Neuronal stem cell (in vitro differentiated cells): ENCODE data around the gene ORM2.

Experiments used
- DNase-seq: peaks from one replicate; pipeline ENCODE4 v3.0.0-alpha.2; 2013; ENCODE audit warnings: low spot score
- H2AFZ ChIP-seq: one replicate; pipeline ENCODE4 v1.6.1; 2013; ENCODE audit warnings: mild to moderate bottlenecking, low read length, inconsistent platforms
- H2AK5ac ChIP-seq: 2 replicates; pipeline ENCODE4 v1.6.1; 2013; ENCODE audit warnings: low read depth, mild to moderate bottlenecking, inconsistent platforms, low read length, moderate library complexity, mixed read lengths
- H2BK120ac ChIP-seq: 2 replicates; pipeline ENCODE4 v1.6.1; 2013; ENCODE audit warnings: low read depth, mild to moderate bottlenecking, inconsistent platforms, low read length, moderate library complexity, mixed read lengths
- H2BK12ac ChIP-seq: one replicate; pipeline ENCODE4 v1.6.1; 2013; ENCODE audit warnings: low read length, inconsistent platforms
- H2BK15ac ChIP-seq: 2 replicates; pipeline ENCODE4 v1.6.1; 2013; ENCODE audit warnings: mild to moderate bottlenecking, low read length, inconsistent platforms, mixed read lengths
- H2BK5ac ChIP-seq: one replicate; pipeline ENCODE4 v1.6.1; 2013; ENCODE audit warnings: inconsistent platforms, mild to moderate bottlenecking, low read length, moderate library complexity
- H3K14ac ChIP-seq: one replicate; pipeline ENCODE4 v1.6.1; 2013; ENCODE audit warnings: low read length, inconsistent platforms
- H3K18ac ChIP-seq: 2 replicates; pipeline ENCODE4 v1.6.1; 2013; ENCODE audit warnings: low read length, inconsistent platforms
- H3K23ac ChIP-seq: 2 replicates; pipeline ENCODE4 v1.6.1; 2013; ENCODE audit warnings: low read depth, mild to moderate bottlenecking, mixed read lengths, low read length, inconsistent platforms; ENCODE audit not compliant: poor library complexity
- H3K27ac ChIP-seq: replicated peaks from 3 replicates; pipeline ENCODE4 v1.5.1; 2013; ENCODE audit warnings: low read length, inconsistent platforms
- H3K27me3 ChIP-seq, 3 experiments: 2 replicates each; pipeline ENCODE4 v1.6.1; 2013; ENCODE audit warnings: low read length in 3 of 3, mild to moderate bottlenecking in 2 of 3, inconsistent platforms in 1 of 3, low read depth in 1 of 3, mixed read lengths in 1 of 3, moderate library complexity in 1 of 3; ENCODE audit not compliant: control insufficient read depth in 3 of 3, insufficient read depth in 3 of 3
- H3K36me3 ChIP-seq, 2 donors: replicated peaks in 1 of 2; 2 replicates each; pipeline ENCODE4 v1.6.1; 2013; ENCODE audit warnings: low read length in 2 of 2; ENCODE audit not compliant: control insufficient read depth in 2 of 2, insufficient read depth in 2 of 2
- H3K4ac ChIP-seq: 2 replicates; pipeline ENCODE4 v1.6.1; 2013; ENCODE audit warnings: inconsistent platforms, mild to moderate bottlenecking, low read length, moderate library complexity
- H3K4me1 ChIP-seq, 2 donors: 1 replicate in 1 of 2; 2 replicates in 1 of 2; pipeline ENCODE4 v1.6.1; 2013; ENCODE audit warnings: low read length in 2 of 2, low read depth in 1 of 2; ENCODE audit not compliant: control insufficient read depth in 2 of 2, insufficient read depth in 1 of 2
- H3K4me2 ChIP-seq: one replicate; pipeline ENCODE4 v1.6.1; 2013; ENCODE audit warnings: mild to moderate bottlenecking, low read length, inconsistent platforms; ENCODE audit not compliant: insufficient read depth, poor library complexity, severe bottlenecking
- H3K4me3 ChIP-seq, 2 donors: 2 replicates each; pipeline ENCODE4 v1.5.1; 2013; ENCODE audit warnings: low read length in 2 of 2, mild to moderate bottlenecking in 2 of 2, inconsistent platforms in 1 of 2, moderate library complexity in 1 of 2
- H3K79me1 ChIP-seq: one replicate; pipeline ENCODE4 v1.6.1; 2013; ENCODE audit warnings: low read depth, mild to moderate bottlenecking, inconsistent platforms, low read length, moderate library complexity
- H3K9ac ChIP-seq: one replicate; pipeline ENCODE4 v1.6.1; 2013; ENCODE audit warnings: mild to moderate bottlenecking, low read depth, low read length, inconsistent platforms; ENCODE audit not compliant: poor library complexity
- H3K9me3 ChIP-seq, 2 donors: replicated peaks in 1 of 2; 2 replicates each; pipeline versions ENCODE3 to v1.6.1; 2013; ENCODE audit warnings: low read length in 2 of 2, mild to moderate bottlenecking in 2 of 2, inconsistent platforms in 1 of 2, low read depth in 1 of 2, mixed read lengths in 1 of 2, moderate library complexity in 1 of 2; ENCODE audit not compliant: control insufficient read depth in 2 of 2, insufficient read depth in 1 of 2
- H4K8ac ChIP-seq: one replicate; pipeline ENCODE4 v1.6.1; 2013; ENCODE audit warnings: low read depth, mild to moderate bottlenecking, inconsistent platforms, low read length, moderate library complexity
- H4K91ac ChIP-seq: one replicate; pipeline ENCODE4 v1.6.1; 2013; ENCODE audit warnings: low read length, low read depth, mild to moderate bottlenecking, inconsistent platforms; ENCODE audit not compliant: poor library complexity
- WGBS, 2 donors: extraction: QIAGEN DNeasy Blood & Tissue Kit; methylation state at CpG; one replicate each; pipeline ENCODE4 v1.1.7; 2013; ENCODE audit warnings: missing lambda C conversion rate in 2 of 2, mixed read lengths in 1 of 2; ENCODE audit not compliant: insufficient read length in 2 of 2, insufficient replicate concordance in 1 of 2; ENCODE audit errors: extremely low coverage in 2 of 2; 5-methylcytosine and 5-hydroxymethylcytosine counted together

Gene ORM2

DNA sequence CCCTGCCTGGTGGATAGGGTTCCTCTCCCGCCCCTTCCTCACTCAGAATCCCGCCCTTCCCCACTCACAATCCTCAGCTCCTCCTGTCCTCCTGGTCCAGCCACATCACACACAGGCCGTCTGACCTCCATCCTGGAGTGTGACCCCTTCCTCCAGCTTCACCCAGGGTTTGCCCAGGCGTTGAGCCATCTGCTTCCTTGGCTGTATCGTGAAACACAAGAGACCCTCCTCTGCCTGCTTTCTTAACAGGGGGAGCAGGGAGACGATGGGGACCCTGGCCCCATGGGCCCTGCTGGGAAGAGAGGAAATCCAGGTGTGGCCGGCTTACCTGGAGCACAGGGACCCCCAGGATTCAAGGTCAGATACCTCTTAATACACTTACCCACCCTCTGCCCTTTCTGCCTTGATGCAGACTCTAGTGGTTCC is 39.1 kb upstream of the ORM2 start:
- Histone ChIP-seq H3K4me1 (peaks cover 2 to 13% of the 10 kb centered on the region in 2 donors), H3K79me1 (no peaks in the 10 kb centered on the region), H2AK5ac (no peak overlapping the region), H3K18ac (no peak overlapping the region), H2AFZ (no peak overlapping the region), H2BK5ac (no peak overlapping the region), H2BK120ac (no peak overlapping the region), H3K4ac (no peak overlapping the region), H3K14ac (no peak overlapping the region), H3K27me3 (no peaks in the 10 kb centered on the region), H3K4me3 (no peak overlapping the region), H2BK12ac (no peak overlapping the region), H3K4me2 (no peak overlapping the region), H4K8ac (no peak overlapping the region), H3K23ac (no peak overlapping the region), H3K27ac (no peak overlapping the region), H3K36me3 (peaks cover 5 to 28% of the 10 kb centered on the region in 2 donors), H3K9ac (no peak overlapping the region), H3K9me3 (peaks cover 3 to 14% of the 10 kb centered on the region in 2 donors), H4K91ac (no peak overlapping the region), H2BK15ac (no peak overlapping the region)
- WGBS, 2 donors = no CpG with 5 or more reads among the region's 7 CpGs
- no peak for DNase-seq

GRCh38 chr9:114291064-114291474 is 38.6 kb upstream of the ORM2 start:
- Histone ChIP-seq H4K8ac (no peak overlapping the region), H2BK15ac (no peak overlapping the region), H4K91ac (no peak overlapping the region), H2BK5ac (no peak overlapping the region), H3K27me3 (no peaks in the 10 kb centered on the region), H3K36me3 (peaks cover 5 to 28% of the 10 kb centered on the region in 2 donors), H3K23ac (no peak overlapping the region), H3K4me3 (no peak overlapping the region), H3K9ac (no peak overlapping the region), H2AFZ (no peak overlapping the region), H2BK12ac (no peak overlapping the region), H3K4me1 (peaks cover 2 to 9% of the 10 kb centered on the region in 2 donors), H3K14ac (no peak overlapping the region), H3K27ac (no peak overlapping the region), H3K9me3 (peaks cover 3 to 18% of the 10 kb centered on the region in 2 donors), H3K4me2 (no peak overlapping the region), H3K18ac (no peak overlapping the region), H2AK5ac (no peak overlapping the region), H3K4ac (no peak overlapping the region), H2BK120ac (no peak overlapping the region), H3K79me1 (no peaks in the 10 kb centered on the region)
- no CpG with 5 or more reads among the region's 12 CpGs for WGBS, 2 donors
- peak; percentile 79 for DNase-seq

DNA sequence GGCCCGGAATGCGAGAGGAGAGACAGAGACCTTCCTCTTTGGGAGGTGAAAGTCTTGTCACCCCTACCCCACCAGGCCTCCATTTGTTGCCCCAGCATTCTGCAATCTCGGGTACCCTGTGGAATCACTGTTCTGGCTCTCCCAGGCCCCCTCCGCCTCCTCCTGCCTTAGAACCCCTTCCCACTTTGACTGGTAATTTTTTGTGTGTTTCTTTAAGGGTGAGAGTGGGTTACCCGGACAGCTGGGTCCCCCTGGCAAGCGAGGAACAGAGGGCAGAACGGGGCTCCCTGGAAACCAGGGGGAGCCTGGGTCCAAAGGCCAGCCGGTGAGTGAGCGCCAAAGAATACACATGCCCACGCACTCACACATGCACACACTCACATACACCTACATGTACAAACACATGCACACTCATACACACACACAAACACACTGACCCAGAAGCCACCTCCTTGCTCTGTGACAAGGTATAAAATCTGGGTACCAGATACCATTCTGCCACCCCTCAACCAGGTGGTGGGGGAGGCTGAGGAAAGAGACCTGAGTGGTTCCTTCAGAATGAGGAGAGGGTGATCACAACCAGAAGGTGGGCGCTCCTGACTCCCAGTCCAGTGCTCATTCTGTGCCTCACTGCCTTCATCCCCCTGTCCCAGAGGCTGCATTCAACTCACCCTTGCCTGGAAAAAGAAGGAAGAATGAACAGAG is 37.6 kb upstream of the ORM2 start:
- WGBS, 2 donors = no CpG with 5 or more reads among the region's 11 CpGs
- no peak overlapping the region for H4K91ac ChIP-seq
- no peaks in the 10 kb centered on the region for H3K79me1 ChIP-seq
- no peak overlapping the region for H3K27ac ChIP-seq
- no peak overlapping the region for H4K8ac ChIP-seq
- H3K9ac ChIP-seq = no peak overlapping the region
- H2BK12ac ChIP-seq = no peak overlapping the region
- no peak overlapping the region for H2BK120ac ChIP-seq
- peaks cover 3 to 22% of the 10 kb centered on the region in 2 donors for H3K9me3 ChIP-seq
- no peak overlapping the region for H3K4me3 ChIP-seq
- H3K4ac ChIP-seq = no peak overlapping the region
- H3K18ac ChIP-seq = no peak overlapping the region
- no peak overlapping the region for H3K23ac ChIP-seq
- no peak overlapping the region for H2BK15ac ChIP-seq
- H3K14ac ChIP-seq = no peak overlapping the region
- H3K4me2 ChIP-seq = no peak overlapping the region
- no peaks in the 10 kb centered on the region for H3K27me3 ChIP-seq
- H2AK5ac ChIP-seq = no peak overlapping the region
- DNase-seq = no peak
- H3K36me3 ChIP-seq = peaks cover 5 to 35% of the 10 kb centered on the region in 2 donors
- no peak overlapping the region for H2AFZ ChIP-seq
- H2BK5ac ChIP-seq = no peak overlapping the region
- H3K4me1 ChIP-seq = peaks cover 2 to 8% of the 10 kb centered on the region in 2 donors

DNA sequence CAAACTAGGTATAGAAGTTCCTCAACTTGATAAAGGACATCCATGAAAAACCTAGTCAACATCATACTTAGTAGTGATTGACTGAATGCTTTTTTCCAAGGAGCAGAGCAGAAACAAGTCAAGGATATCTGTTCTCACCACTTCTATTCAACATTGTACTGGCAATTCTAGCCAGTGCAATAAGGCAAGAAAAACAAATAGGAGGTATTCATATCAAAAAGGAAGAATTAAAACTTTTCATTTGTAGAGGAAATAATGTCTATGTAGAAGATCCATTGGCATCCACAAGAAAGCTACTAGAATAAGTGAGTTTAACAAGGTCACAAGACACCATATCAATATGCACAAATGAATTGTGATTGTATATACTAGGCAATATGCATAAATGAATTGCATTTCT is 35.0 kb upstream of the ORM2 start:
- H3K4ac ChIP-seq = no peak overlapping the region
- DNase-seq = no peak
- no peak overlapping the region for H4K8ac ChIP-seq
- H3K4me2 ChIP-seq = no peak overlapping the region
- H3K9ac ChIP-seq = no peak overlapping the region
- no peak overlapping the region for H4K91ac ChIP-seq
- no peak overlapping the region for H2AK5ac ChIP-seq
- no peak overlapping the region for H2BK120ac ChIP-seq
- H3K23ac ChIP-seq = no peak overlapping the region
- H3K18ac ChIP-seq = no peak overlapping the region
- peaks cover 7 to 58% of the 10 kb centered on the region in 2 donors for H3K36me3 ChIP-seq
- H3K14ac ChIP-seq = no peak overlapping the region
- no peak overlapping the region for H3K4me3 ChIP-seq
- H3K4me1 ChIP-seq = no peaks in the 10 kb centered on the region
- H2BK15ac ChIP-seq = no peak overlapping the region
- H3K27me3 ChIP-seq = no peaks in the 10 kb centered on the region
- no peak overlapping the region for H2AFZ ChIP-seq
- no peaks in the 10 kb centered on the region for H3K79me1 ChIP-seq
- no peak overlapping the region for H2BK5ac ChIP-seq
- peaks cover 3 to 22% of the 10 kb centered on the region in 2 donors for H3K9me3 ChIP-seq
- no peak overlapping the region for H3K27ac ChIP-seq
- no peak overlapping the region for H2BK12ac ChIP-seq
